GM21576 (cell line): ENCODE results near the gene ZFAND2A.
"Not testable (repeated sequence)": the region's sequence is repeated elsewhere in the genome, so short reads cannot be mapped to it uniquely, and the experiment has no call there.

ENCODE experiments used
- ATAC-seq: cut with Tn5 transposase; IDR thresholded peaks from one replicate; pipeline ENCODE4 v1.9.1; 2021; ENCODE audit warnings: mild to moderate bottlenecking, moderate library complexity; ENCODE audit not compliant: unreplicated experiment

Gene ZFAND2A, protein sequence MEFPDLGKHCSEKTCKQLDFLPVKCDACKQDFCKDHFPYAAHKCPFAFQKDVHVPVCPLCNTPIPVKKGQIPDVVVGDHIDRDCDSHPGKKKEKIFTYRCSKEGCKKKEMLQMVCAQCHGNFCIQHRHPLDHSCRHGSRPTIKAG

DNA sequence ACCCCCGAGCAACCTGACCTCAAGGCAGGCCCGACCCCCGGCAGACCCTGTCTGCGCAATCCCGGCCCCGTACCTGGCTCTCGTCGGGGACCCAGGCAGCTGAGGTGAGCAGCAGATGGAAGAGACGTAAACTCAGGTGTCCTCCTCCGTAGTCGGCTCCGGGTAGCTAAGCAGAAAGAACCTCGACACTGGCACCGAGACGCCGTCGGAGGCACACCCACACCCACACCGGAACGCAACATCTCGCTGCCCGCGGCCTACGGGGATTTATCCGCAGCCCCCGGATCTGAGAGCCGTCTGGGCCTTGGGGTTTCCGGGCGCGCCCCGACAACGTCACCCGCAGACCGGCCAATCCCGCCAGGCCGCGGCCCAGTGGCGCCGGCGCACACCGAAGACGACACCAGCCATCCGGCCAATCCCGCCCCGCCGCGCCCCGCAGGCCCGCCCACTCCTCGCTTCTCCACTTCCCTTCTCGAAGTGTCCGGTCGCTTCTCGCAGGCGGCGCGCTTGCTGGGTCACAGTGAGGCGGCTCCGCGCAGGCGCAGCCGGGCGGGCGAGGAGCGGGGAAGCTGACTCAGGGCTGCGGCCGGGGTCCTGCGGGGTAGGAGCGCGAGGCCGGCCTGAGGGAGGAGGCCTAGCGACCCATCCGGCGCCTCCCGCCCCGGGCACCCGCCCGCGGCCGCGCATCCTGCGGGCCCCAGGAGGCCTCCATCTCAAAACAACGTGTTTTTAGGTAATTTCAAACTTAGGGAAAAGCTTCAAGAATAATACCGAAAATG lies at the start of gene ZFAND2A:
Gene ZFAND2A (minus strand): TSS at position 306 of the 779 bp plus-strand sequence. CDS start 1,984 bp downstream, outside the sequence.
- peak; percentile 92 for ATAC-seq

DNA sequence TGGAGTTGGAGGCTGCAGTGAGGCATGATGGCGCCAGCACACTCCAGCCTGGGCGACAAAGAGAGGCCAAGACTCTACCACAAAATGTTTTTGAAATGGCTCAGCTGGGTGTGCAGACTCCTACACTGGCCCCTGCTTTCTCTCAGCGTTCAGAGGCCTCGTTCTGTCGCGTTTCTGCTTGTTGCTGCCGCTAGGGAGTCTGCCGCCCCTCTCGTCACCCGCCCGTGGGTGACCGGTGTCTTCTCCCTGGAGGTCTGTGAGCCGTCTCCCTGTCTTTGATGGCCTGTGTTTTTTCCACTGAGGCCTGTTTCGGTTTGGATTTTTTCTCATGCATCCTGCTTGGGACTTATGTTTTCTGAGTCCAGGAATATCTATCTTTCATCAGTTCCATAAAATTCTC lies 49.1 kb upstream of the ZFAND2A start:
- no peak for ATAC-seq

DNA sequence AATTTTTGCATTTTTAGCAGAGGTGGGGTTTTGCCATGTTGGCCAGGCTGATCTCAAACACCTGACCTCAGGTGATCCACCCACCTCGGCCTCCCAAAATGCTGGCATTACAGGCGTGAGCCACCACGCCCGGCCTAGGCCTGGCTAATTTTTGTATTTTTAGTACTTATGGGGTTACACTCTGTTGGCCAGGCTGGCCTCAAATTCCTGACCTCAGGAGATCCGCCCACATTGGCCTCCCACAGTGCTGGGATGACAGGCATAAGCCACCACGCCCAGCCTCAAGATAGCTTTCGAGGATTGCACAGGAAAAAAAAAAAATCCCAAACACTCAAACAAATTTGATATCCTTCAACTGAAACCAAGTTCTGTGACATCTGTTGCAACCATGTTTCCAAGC lies 45.7 kb upstream of the ZFAND2A start:
- ATAC-seq, result not testable (repeated sequence)

DNA sequence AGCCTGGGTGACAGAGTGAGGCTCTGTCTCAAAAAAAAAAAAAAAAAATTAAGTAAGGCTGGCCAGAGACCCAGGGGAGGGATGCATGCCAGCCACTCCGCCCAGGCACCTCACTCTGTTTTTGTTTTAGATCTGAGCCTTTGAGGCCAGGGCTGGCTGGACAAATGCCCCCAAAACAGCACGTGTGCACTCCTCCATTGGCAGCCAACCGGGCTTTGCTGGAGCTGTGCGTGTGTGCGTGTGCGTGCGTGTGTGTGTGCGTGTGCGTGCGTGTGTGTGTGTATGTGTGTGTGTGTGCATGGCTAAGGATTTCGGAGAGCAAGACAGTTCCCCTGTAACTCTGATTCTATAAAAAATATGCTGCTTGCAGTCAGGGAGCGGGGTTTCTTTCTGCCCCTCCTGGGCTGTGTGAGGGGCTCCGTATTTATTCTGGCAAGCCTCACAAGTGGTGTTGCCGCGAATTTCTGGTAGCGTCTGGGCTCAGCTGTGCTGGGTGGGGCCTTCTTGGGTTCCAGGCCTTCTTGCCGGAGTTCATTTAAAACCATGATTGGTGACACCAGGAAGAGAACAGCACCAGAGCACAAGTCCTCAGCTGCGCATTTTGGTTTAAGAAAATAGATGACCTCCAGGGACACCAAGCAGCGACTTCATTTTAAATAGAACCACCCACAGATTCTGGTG lies 44.6 kb upstream of the ZFAND2A start:
- no peak for ATAC-seq

DNA sequence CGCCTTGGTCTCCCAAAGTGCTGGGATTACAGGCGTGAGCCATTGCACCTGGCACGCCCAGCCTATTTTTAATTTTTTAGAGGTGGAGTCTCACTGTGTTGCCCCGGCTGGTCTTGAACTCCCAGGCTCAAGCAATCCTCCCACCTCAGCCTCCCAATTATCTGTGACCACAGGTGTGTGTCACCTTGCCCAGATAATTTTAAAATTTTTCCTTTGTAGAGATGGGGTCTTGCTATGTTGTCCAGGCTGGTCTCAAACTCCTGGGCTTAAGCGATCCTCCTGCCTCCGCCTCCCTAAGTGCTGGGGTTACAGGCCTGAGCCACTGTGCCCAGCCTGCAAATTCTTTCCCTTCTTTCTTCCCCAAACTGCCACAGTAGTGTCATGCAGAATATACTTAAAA lies 42.9 kb upstream of the ZFAND2A start:
- ATAC-seq, result not testable (repeated sequence)

DNA sequence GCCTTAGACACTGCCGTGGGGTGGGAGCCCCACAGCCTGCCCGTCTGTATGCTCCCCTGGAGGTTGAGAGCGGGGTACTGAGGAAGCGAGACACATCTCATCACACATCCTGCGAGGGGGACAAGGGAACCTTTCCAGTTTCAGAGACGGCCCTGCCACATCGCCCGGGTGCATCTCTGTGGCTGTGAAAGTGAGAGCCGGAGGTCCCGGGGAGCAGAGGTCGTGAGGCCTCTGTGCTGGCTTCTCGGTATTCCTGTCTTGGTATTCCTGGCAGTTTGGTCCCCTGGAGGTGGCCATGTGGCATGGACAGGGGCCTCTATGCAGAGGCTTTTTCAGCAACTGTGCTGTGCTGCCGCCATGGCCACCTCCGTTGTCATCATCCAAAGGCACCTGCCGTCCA lies 41.9 kb upstream of the ZFAND2A start:
- ATAC-seq, result no peak

DNA sequence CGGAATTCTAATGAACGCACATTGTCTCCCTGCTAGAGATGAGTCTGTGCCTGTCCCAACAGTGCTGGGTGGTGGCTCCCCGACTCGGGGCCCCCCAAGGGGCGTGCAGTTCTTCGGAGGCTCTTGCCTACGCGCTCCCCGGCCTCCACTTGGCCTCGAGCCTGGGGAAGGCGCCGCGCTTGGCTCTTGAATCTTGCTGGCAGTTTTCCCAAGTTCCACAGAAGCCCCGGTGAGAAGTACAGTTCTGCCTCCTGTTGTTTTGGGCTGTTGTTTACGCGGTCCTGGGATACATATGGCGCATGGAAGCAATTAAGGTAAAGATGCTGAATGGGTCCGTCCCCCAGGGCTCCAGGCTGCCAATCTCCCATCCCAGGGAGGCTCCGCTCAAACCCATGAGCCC lies 40.0 kb upstream of the ZFAND2A start:
- ATAC-seq, result no peak

DNA sequence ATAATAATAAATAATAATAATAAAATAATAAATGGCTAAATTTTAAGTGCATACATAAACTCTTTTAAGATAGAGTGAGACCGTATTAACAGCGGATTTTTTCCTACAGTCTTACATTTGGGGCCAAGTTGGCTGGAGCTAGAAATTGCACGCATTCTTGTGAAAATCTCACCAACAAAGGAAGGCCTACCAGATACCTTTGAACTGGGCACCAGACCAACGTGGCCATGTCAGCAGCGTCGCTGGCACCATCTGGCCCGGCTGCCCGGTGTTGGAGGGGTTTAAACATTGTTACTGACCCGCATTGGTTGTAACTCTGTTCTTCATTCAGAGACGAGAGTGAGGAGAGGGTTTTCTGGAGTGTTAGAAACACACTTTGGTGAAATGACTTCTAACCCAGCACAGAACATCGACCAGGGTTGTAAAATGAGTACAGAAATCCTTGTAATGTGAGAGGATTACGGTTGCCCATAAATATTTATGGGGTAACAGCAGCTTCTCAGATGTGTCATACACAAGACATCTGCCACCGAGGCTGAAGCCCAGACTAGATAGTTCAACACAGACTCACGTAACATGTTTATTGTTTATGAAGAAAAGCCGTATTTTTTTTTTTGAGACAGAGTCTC lies 38.1 kb upstream of the ZFAND2A start:
- no peak for ATAC-seq

DNA sequence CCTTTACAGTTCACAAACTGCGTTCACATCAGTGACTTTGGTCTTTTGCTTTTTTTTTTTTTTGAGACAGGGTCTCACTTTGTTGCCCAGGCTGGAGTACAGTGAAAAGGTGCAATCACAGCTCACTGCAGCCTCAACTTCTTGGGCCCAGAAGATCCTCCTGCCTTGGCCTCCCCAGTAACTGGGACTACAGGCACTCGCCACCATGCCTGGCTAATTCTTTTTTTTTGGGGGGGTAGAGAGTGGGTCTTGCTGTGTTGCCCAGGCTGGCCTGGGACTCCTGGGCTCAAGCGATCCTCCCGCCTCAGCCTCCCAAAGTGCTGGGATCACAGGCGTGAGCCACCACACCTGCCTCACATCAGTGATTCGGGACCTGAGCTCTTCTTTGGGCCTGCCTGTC lies 37.0 kb upstream of the ZFAND2A start:
- no peak for ATAC-seq

DNA sequence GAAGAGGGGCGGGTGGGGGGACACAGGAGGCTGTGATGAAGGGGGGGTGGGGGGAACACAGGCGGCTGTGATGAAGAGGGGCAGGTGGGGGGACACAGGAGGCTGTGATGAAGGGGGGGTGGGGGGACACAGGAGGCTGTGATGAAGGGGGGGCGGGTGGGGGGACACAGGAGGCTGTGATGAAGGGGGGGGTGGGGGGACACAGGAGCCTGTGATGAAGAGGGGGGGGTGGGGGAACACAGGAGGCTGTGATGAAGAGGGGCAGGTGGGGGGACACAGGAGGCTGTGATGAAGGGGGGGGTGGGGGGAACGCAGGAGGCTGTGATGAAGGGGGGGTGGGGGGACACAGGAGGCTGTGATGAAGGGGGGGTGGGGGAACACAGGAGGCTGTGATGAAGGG lies 36.4 kb upstream of the ZFAND2A start:
- not testable (repeated sequence) for ATAC-seq

DNA sequence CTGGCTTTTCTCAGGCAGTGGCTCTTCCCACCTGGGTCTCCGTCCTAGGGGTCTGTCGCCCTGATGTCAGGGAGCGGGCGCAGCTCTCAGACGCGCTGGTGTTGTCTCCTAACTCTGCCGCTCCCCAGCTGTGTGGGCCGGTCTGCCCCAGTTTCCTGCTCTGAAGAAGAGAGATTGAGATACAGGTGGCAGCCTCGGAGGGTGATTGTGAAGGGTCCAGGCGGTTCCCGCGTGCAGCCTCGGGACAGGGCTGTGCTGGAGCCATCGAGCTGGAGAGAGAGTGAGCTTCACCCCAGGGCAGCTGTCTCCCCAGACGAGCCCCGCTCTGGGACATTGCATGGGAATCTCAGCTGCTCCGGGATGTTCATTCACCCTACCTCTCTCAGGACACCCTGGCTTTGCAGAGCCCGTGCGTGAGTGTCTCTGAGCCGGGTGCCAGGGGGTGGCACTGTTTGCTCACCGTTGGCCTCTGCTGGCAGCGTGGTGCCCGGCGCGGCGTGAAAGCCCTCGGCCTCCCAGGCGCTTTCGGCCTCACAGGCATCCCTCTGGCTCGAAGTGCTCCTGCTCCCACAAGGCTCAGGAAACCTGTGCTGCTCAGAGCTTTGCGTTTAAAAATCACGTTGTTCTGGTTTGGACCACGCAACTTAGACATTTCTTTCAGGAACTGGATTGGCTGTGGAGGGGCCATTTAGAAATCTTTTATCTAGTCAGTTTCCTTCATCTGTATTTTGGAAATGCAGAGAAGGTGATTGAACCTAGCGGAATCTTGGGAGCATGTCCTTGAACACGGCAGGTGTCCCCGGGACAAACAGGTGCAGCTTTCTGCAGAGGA lies 33.8 kb upstream of the ZFAND2A start:
- ATAC-seq, result no peak

DNA sequence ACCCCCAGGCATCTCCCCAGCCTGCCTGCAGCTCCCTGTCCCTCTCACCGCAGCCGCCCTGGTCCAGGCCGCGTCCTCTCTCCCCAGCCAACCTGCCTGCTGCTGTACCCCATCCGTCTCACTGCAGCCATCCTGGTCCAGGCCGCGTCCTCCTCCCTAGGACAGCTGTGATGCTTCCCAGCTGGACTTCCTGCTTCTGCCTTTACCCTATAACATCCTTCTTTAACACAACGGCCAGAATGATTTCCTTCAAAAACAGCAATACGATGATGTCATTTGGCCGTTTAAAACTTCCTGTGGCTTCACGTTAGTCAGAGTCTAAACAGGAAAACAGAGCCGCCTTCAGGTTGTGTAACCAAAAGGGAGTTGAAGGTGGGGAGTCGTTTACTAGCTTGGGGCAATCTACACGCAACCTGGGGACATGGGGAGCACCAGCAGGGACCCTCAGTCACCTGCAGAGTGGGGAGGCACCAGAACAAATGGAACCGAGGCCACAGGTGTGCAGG lies 32.2 kb upstream of the ZFAND2A start:
- ATAC-seq, result no peak

DNA sequence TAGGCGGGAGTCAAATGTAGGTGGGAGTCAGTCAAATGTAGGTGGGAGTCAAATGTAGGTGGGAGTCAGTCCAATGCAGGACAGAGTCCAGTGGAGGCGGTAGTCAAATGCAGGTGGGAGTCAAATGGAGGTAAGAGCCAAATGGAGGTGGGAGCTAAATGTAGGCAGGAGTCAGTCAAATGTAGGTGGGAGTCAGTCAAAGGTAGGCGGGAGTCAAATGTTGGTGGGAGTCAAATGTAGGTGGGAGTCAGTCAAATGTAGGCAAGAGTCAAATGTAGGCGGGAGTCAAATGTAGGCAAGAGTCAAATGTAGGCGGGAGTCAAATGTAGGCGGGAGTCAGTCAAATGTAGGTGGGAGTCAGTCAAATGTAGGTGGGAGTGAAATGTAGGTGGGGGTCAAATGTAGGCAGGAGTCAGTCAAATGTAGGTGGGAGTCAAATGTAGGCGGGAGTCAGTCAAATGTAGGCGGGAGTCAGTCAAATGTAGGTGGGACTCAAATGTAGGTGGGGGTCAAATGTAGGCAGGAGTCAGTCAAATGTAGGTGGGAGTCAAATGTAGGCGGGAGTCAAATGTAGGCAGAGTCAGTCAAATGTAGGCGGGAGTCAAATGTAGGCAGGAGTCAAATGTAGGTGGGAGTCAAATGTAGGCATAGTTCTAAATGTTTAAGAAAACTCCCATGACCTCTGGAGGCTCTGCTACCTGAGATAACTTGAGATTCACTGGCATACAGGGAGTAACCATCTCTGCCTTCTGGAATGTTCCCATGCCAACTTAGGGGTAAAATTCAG lies 30.2 kb upstream of the ZFAND2A start:
- no peak for ATAC-seq

DNA sequence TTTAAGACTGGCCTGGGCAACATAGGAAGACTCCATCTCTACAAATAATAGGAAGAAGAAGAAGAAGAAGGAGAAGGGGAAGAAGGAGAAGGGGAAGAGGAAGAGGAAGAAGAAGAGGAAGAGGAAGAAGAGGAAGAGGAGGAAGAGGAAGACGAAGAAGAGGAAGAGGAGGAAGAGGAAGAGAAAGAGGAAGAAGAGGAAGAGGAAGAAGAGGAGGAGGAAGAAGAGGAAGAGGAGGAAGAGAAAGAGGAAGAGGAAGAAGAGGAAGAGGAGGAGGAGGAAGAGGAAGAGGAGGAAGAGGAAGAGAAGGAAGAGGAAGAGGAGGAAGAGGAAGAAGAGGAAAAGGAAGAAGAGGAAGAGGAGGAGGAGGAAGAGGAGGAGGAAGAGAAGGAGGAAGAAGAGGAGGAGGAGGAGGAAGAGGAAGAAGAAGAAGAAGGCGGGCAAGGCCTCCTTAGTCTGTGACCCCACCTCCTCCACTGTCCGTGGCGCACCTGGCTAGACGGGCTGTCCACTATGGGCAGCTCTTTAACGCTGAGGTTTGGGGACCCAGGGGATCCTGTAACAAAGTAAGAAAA lies 28.8 kb upstream of the ZFAND2A start:
- no peak for ATAC-seq

DNA sequence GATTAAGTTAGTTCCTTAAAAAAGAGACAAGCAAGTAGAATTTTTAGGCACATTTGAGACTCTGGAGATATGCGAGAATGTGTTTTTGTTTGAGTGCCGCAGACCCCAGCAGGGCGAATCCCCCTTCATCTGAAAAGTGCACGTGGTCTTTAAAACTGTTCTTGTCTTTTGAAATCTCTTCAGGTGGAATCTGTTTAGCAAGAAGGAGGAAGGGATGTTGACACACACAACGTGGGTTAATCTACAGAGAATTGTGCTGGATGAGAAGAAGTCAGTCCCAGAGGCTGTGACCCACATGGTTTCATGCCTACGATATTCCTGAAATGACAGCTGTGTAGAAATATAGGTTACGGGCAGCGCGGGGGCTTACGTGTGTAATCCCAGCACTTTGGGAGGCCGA lies 27.1 kb upstream of the ZFAND2A start:
- no peak for ATAC-seq

DNA sequence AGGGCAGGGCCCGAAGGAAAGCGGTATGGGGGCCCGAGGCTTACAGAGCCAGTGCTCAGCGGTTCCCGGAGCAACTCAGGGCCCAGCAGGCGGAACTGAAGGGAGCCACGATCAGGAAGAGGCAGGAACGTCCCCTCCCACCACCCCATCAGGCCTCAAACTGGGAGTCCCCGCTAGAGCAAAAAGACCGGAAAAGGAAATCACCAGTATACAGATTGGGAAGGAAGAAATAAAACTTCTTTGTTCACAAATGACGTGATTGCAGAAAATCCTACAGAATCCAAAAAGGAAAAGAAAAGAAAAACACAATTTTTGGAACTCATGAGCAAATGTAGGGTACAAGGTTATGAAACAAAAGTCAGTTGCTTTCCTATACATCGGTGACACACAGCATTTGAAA lies 21.6 kb upstream of the ZFAND2A start:
- ATAC-seq, result no peak

DNA sequence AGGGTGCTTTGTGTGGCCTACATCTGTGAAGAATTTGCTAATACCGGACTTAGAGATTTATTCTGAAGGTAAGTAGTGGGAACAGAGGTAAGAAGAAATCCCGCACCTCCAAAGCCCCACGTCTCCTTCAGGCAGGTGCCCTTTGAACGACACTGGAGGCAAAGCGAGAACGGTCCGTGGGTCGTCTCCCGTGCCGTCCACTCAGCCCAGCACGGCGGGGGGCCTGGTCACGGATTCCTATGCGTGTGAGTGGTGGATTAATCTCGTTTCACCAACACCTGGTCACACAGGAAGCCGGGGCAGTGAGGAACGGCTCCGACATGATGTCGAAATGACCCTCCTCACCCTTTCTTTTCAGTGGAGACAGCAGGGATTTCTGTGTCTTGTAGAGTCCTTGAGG lies 21.0 kb upstream of the ZFAND2A start:
- ATAC-seq, result no peak

DNA sequence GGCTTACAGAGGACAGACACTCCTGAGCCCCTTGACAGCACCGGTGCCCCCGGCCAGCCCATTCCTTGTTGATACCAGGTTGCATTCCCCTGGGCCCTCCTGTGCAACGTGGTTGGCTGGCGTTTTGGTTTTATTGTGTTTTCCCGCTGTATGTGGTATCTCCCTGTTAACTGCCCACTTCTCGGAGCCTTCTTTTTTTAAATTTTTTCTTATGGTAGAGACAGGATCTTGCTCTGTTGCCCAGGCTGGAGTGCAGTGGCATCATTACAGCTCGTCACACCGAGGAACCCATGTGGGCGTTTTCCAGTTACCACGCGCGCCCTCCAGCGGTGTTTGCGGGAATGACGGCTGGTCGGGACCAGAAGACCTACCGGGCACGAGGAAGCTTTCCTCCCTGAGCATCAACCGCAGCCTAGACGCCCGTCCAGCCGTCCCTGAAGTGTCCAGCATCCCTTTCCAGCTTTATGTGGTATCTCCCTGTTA lies 16.9 kb upstream of the ZFAND2A start:
- no peak for ATAC-seq
